DMS114 treated with DMSO at 0.1 percent for 48 hours (cell line): ENCODE measurements around the gene NECTIN4.
A peak's percentile ranks its signal among the peaks of the same experiment; 100 is the strongest.
"Not testable (repeated sequence)": the region's sequence is repeated elsewhere in the genome, so short reads cannot be mapped to it uniquely, and the experiment has no call there.

ENCODE experiments used
- DNase-seq: peaks from one replicate; lab custom pipeline; 2025; ENCODE audit not compliant: unreplicated experiment; lab: John Stamatoyannopoulos, UW

Gene NECTIN4

DNA sequence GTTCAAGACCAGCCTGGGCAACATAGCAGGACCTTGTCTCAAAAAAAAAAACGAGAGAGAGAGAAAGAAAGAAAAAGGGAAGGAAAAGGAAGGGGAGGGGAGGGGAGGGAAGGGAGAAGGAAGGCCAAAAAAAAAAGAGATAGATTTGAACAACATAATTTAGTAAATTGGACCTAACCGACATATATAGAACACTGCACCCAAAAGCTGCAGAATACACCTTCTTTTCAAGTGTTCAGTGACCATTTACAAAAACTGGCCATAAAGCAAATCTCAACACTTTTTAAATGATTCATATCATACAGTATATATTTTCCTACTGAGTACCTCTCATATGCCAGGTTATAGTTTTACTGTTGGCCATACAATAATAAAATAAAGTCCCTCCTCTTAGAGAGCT is 57.5 kb downstream of the NECTIN4 start:
- no peak for DNase-seq

DNA sequence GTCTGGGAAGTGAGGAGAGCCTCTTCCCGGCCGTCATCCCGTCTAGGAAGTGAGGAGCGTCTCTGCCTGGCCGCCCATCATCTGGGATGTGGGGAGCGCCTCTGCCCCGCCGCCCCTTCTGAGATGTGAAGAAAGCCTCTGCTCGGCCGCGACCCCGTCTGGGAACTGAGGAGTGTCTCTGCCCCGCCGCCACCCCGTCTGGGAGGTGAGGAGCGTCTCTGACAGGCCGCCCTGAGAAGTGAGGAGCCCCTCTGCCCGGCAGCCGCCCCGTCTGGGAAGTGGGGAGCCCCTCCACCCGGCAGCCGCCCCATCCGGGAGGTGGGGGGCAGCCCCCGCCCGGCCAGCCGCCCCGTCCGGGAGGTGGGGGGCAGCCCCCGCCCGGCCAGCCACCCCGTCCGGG is 59.9 kb downstream of the NECTIN4 start:
- not testable (repeated sequence) for DNase-seq

DNA sequence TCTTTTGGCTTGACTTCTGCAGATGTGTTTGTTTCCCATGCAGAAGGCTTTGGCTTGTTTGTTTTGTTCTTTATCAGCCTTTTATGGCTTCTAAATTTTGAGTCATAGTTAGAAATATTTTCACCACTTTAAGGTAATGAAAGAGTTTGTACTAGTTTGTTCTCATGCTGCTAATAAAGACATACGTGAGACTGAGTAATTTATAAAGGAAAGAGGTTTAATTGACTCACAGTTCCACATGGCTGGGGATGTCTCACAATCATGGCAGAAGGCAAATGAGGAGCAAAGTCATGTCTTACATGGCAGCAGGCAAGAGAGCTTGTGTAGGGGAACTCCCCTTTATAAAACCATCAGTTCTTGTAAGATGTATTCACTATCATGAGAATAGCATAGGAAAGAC is 62.4 kb downstream of the NECTIN4 start:
- not testable (repeated sequence) for DNase-seq

DNA sequence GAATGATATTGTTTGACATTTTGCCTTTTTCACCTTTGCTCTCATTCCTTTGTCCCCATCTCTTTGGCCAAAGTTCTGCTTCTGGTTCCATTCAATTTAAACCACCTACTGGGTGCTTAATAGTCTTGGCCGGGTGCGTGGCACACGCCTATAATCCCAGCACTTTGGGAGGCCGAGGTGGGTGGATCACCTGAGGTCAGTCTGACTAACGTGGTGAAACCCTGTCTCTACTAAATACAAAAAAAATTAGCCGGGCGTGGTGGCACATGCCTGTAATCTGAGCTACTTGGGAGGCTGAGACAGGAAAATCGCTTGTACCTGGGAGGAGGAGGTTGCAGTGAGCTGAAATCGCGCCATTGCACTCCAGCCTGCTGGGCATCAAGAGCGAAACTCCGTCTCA is 66.9 kb downstream of the NECTIN4 start:
- not testable (repeated sequence) for DNase-seq

DNA sequence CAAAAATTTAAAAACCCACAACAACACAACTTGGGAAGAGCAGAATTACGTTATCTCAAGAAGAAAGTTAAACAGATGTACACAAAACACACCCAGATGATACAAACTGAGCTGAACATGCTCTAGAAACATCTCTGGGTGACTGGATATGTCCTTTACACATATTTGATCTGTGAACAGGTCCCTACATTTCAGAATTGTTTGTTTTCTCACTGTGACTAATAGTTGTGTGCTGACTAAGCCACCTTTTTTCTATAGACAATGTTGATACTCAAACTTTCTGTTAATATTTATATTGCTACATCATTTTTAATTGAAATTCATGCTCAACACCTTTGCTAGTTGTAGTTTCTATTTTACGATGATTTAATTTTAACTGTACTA is 67.4 kb downstream of the NECTIN4 start:
- DNase-seq: no peak

DNA sequence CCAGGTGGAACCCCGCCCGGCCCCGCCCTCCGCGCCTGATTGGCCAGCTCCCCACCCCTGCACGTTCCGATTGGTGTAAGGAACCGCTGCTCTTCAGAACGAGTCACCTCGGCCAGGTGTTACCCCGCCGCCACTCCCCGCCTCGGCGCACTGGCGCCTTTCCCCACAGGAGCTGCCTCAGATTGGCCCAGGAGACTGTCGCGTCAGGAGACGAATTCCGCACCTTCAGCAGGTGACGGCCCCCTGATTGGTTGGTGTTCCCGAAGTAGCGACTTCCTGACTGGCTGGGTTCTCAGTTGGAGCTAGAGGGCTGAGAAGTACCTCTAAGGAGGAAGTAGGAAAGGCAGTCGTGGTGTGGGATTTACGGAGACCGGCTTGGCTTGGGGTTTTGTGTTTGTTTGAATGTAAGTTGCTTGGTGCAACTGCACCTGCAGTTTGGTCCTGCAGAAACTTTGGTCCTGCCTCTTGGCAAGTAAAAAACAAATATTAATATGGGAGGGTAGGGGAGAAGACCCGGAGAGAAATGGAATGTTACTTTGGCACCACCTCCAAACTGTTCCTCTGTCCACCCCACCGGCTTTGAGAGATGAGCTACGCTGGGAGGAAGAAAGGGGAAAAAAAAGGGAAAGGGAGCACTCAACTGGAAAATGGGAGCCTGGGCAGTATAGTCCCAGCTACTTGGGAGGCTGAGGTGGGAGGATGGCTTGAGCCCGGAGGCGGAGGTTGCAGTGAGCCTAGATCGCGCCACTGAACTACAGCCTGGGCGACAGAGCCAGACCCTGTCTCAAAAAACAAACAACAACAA is 68.0 kb downstream of the NECTIN4 start:
- peak; percentile 93 for DNase-seq
